ENCODE data around the gene ODAD3. TPM values are rescaled to one million over a fixed set of nuclear protein-coding genes. Genes with fewer than 3 reads are reported as not detected.

ODAD3 gene
- total and polyA plus RNA-seq, 2 experiments from 2014 or later = 1.3 to 1.9 TPM

DNA sequence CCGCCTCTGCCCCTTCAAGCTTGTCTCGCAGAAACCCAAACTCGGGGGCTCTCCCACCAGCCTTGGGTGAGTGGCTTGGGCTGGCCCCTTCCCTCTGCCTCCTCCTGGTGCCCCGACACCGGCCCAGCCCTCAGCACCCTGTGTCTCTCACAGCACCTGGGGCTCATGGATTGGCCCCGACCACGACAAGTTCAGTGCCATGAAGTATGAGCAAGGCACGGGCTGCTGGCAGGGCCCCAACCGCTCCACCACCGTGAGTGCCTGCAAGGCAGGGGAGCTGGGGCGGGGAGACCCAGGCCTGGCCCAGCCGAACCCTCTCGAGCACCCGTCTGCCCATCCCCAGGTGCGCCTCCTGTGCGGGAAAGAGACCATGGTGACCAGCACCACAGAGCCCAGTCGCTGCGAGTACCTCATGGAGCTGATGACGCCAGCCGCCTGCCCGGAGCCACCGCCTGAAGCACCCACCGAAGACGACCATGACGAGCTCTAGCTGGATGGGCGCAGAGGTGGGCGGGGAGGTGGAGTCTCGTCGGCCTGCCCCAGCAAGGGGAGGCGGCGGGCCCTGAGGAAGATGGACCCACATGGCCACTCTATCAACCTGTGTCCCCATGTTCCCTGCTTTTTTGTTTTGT, 14.1 kb upstream of the ODAD3 start:
- no peak for DNase-seq (ENCODE audit: low spot score)

DNA sequence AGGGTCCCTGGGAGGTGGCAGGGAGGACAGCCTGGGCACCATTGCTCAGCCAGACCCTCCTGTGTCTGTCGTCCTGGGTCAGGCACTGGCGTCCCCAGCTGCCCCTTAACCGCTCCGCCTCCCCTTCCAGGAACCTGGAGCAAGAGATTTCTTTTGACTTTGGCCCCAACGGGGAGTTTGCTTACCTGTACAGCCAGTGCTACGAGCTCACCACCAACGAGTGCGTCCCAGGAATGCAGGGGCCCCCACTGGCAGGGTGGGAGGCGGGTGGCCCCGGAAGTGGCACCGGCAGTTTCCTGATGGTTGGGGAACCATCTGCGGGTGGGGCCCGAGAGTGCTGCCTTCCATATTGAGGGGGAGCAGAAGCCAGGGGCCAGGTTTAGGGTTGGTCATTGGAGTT, 13.5 kb upstream of the ODAD3 start:
- H3K4me2 ChIP-seq = no peak overlapping the region
- no peaks in the 10 kb centered on the region for H3K9me2 ChIP-seq (replicated peaks; ENCODE audit: insufficient read depth)
- TF ChIP-seq EZH2 (IDR thresholded peaks at IDR 0.05; ENCODE audit: borderline replicate concordance) (no peak), EZH2phosphoT487 (IDR thresholded peaks at IDR 0.05; ENCODE audit: low read depth, severe bottlenecking, unreplicated experiment) (no peak)
- TF ChIP-seq, protein P1, sequence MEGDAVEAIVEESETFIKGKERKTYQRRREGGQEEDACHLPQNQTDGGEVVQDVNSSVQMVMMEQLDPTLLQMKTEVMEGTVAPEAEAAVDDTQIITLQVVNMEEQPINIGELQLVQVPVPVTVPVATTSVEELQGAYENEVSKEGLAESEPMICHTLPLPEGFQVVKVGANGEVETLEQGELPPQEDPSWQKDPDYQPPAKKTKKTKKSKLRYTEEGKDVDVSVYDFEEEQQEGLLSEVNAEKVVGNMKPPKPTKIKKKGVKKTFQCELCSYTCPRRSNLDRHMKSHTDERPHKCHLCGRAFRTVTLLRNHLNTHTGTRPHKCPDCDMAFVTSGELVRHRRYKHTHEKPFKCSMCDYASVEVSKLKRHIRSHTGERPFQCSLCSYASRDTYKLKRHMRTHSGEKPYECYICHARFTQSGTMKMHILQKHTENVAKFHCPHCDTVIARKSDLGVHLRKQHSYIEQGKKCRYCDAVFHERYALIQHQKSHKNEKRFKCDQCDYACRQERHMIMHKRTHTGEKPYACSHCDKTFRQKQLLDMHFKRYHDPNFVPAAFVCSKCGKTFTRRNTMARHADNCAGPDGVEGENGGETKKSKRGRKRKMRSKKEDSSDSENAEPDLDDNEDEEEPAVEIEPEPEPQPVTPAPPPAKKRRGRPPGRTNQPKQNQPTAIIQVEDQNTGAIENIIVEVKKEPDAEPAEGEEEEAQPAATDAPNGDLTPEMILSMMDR (IDR thresholded peaks at IDR 0.05; ENCODE audit: poor library complexity) = no peak
- H4K20me1 ChIP-seq (ENCODE audit: insufficient read depth, poor library complexity, severe bottlenecking) = no peaks in the 10 kb centered on the region
- no peak for DNase-seq (ENCODE audit: low spot score)
- peaks cover 2% of the 10 kb centered on the region for H3K4me1 ChIP-seq (ENCODE audit: insufficient read depth)
- WGBS (ENCODE audit: low lambda C conversion rate, missing lambda C conversion rate) = 94% methylated on average over 13 of the region's 13 CpGs
- no peak overlapping the region for H3K27ac ChIP-seq
- H3K27me3 ChIP-seq = no peaks in the 10 kb centered on the region
- H3K4me3 ChIP-seq = no peak overlapping the region
- no peaks in the 10 kb centered on the region for H3K36me3 ChIP-seq (replicated peaks; ENCODE audit: insufficient read depth, low read depth)
- no peaks in the 10 kb centered on the region for H3K79me2 ChIP-seq
- H3K9me3 ChIP-seq (ENCODE audit: low read depth) = no peaks in the 10 kb centered on the region
- H2AFZ ChIP-seq = no peak overlapping the region

More for the DNA sequence above, 14.1 kb upstream of the ODAD3 start:
- H3K36me3 ChIP-seq (replicated peaks; ENCODE audit: insufficient read depth, low read depth) = no peaks in the 10 kb centered on the region
- no peak overlapping the region for H3K4me3 ChIP-seq
- TF ChIP-seq, protein P1 (IDR thresholded peaks at IDR 0.05; ENCODE audit: poor library complexity) = no peak
- no peak for TF ChIP-seq EZH2phosphoT487 (IDR thresholded peaks at IDR 0.05; ENCODE audit: low read depth, severe bottlenecking, unreplicated experiment)
- TF ChIP-seq EZH2 (IDR thresholded peaks at IDR 0.05; ENCODE audit: borderline replicate concordance) = no peak
- H3K4me1 ChIP-seq (ENCODE audit: insufficient read depth) = peaks cover 2% of the 10 kb centered on the region
- H3K4me2 ChIP-seq = no peak overlapping the region
- H3K27me3 ChIP-seq = no peaks in the 10 kb centered on the region
- 97% methylated on average over 28 of the region's 31 CpGs for WGBS (ENCODE audit: low lambda C conversion rate, missing lambda C conversion rate)
- H4K20me1 ChIP-seq (ENCODE audit: insufficient read depth, poor library complexity, severe bottlenecking) = no peaks in the 10 kb centered on the region
- H3K9me3 ChIP-seq (ENCODE audit: low read depth) = no peaks in the 10 kb centered on the region
- H3K9me2 ChIP-seq (replicated peaks; ENCODE audit: insufficient read depth) = no peaks in the 10 kb centered on the region
- H2AFZ ChIP-seq = no peak overlapping the region
- H3K79me2 ChIP-seq = no peaks in the 10 kb centered on the region
- no peak overlapping the region for H3K27ac ChIP-seq

DNA sequence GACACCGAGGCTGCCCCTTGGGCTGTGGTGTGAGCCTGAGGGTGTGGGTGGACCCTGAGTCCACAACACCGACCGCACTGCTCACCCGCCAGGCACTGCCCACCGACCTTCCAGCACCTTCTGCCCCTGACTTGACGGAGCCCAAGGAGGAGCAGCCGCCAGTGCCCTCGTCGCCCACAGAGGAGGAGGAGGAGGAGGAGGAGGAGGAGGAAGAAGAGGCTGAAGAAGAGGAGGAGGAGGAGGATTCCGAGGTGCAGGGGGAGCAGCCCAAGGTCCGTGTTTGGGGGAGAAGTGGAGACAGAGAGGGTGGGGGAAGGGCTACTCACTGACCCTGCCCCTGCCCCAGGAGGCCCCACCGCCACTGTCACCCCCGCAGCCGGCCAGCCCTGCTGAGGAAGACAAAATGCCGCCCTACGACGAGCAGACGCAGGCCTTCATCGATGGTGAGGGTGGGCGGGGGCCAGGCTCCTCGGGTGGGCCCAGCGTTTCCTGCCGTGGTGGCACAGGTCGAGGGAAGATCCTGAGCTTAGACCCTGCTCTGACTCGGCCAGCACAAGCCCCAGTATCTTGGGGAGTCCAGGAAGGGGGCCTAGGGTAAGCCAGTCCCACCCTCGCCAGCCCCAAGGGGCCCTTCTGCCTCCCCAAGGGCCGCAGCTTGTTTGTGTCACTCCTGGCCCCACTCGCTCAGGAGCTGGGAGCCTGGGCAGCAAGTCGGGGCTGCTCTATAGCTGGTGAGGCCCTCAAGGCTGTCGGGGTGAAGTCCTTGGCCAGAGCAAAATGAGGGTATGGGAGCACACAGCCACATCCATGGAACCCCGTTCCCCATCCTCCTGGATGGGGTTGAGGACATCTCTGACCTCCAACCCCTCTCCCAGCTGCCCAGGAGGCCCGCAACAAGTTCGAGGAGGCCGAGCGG, 12.7 kb upstream of the ODAD3 start:
- H3K36me3 ChIP-seq (replicated peaks; ENCODE audit: insufficient read depth, low read depth) = no peaks in the 10 kb centered on the region
- 99% methylated on average over 19 of the region's 35 CpGs for WGBS (ENCODE audit: low lambda C conversion rate, missing lambda C conversion rate)
- TF ChIP-seq, protein P1 (IDR thresholded peaks at IDR 0.05; ENCODE audit: poor library complexity) = no peak
- TF ChIP-seq EZH2 (IDR thresholded peaks at IDR 0.05; ENCODE audit: borderline replicate concordance) = no peak
- TF ChIP-seq EZH2phosphoT487 (IDR thresholded peaks at IDR 0.05; ENCODE audit: low read depth, severe bottlenecking, unreplicated experiment) = no peak

More for the DNA sequence above, 12.7 kb upstream of the ODAD3 start:
- no peaks in the 10 kb centered on the region for H3K9me2 ChIP-seq (replicated peaks; ENCODE audit: insufficient read depth)
- H2AFZ ChIP-seq = no peak overlapping the region
- DNase-seq (ENCODE audit: low spot score) = no peak
- no peaks in the 10 kb centered on the region for H3K79me2 ChIP-seq
- no peaks in the 10 kb centered on the region for H4K20me1 ChIP-seq (ENCODE audit: insufficient read depth, poor library complexity, severe bottlenecking)
- peaks cover 2% of the 10 kb centered on the region for H3K4me1 ChIP-seq (ENCODE audit: insufficient read depth)
- no peak overlapping the region for H3K27ac ChIP-seq
- H3K4me2 ChIP-seq = no peak overlapping the region
- H3K4me3 ChIP-seq = no peak overlapping the region
- no peaks in the 10 kb centered on the region for H3K9me3 ChIP-seq (ENCODE audit: low read depth)
- no peaks in the 10 kb centered on the region for H3K27me3 ChIP-seq

Data from hepatocyte (in vitro differentiated cells).